ENCODE results near the gene PTPRJ. TPM values are rescaled to one million over a fixed set of nuclear protein-coding genes. Genes with fewer than 3 reads are reported as not detected.

Gene PTPRJ
- total and polyA plus RNA-seq, 2 of the 4 experiments (the other 2 are of a cell fraction) = 5.6 to 14.9 TPM

GRCh38 chr11:48098024-48098423 lies 117.7 kb downstream of the PTPRJ start:
- H3K27ac ChIP-seq (ENCODE audit: insufficient read depth, low read length) = no peak overlapping the region
- no peak overlapping the region for H3K4ac ChIP-seq (ENCODE audit: low read depth, low read length)
- H2BK5ac ChIP-seq (ENCODE audit: low read depth, low read length, poor library complexity, severe bottlenecking) = no peak overlapping the region
- H3K23ac ChIP-seq (ENCODE audit: low read depth, low read length) = no peak overlapping the region
- dilution Hi-C loops (cut with HindIII; ENCODE audit: low sequenced_read_pairs, unreplicated experiment) = no loop called here
- no peak overlapping the region for H2BK15ac ChIP-seq (ENCODE audit: low read depth, low read length)
- H3K36me3 ChIP-seq (ENCODE audit: control insufficient read depth, insufficient read depth, low read length) = no peaks in the 10 kb centered on the region
- no peak overlapping the region for H3K18ac ChIP-seq (ENCODE audit: low read depth, low read length)
- peaks cover 24% of the 10 kb centered on the region for H3K9me1 ChIP-seq (ENCODE audit: insufficient read depth, low read length)
- TF ChIP-seq SMC3 (IDR thresholded peaks at IDR 0.05; ENCODE audit: low read depth, low read length) (no peak), MAFK (IDR thresholded peaks at IDR 0.05; ENCODE audit: low read depth, low read length) (peak; percentile 95), FOS (IDR thresholded peaks at IDR 0.05; ENCODE audit: low read depth, low read length) (no peak)
- no peaks in the 10 kb centered on the region for H3K9me3 ChIP-seq (ENCODE audit: control insufficient read depth, insufficient read depth, low read length)
- H2AFZ ChIP-seq (replicated peaks; ENCODE audit: low read length, poor library complexity) = no peak overlapping the region
- intact Hi-C loops (cut with micrococcal nuclease) = no loop called here
- no peak overlapping the region for H4K91ac ChIP-seq (ENCODE audit: insufficient read depth, low read depth, low read length)
- no peak overlapping the region for H2BK20ac ChIP-seq (ENCODE audit: low read depth, low read length)
- no peak overlapping the region for H3K9ac ChIP-seq (ENCODE audit: low read depth, low read length)
- H2AK9ac ChIP-seq (replicated peaks; ENCODE audit: low read depth, low read length, poor library complexity) = no peak overlapping the region
- in situ Hi-C loops (cut with MboI; ENCODE audit: low sequenced_read_pairs) = no loop called here
- H3K14ac ChIP-seq (replicated peaks; ENCODE audit: low read depth, low read length) = no peak overlapping the region
- DNase-seq (no peak), ATAC-seq (ENCODE audit: low read depth) (no peak)
- no peaks in the 10 kb centered on the region for H3K27me3 ChIP-seq (ENCODE audit: control insufficient read depth, insufficient read depth, low read length)
- POLR2A ChIA-PET (ENCODE audit: unreplicated experiment) = no interaction called here
- H4K20me1 ChIP-seq (ENCODE audit: insufficient read depth, low read length) = peaks cover 33% of the 10 kb centered on the region
- H3K4me2 ChIP-seq (ENCODE audit: low read depth, low read length) = no peak overlapping the region
- no peak overlapping the region for H2AK5ac ChIP-seq (ENCODE audit: low read depth, low read length)
- no peak overlapping the region for H4K8ac ChIP-seq (ENCODE audit: low read depth in 2 of 2, low read length in 2 of 2)
- WGBS, 2 experiments (ENCODE audit: extremely low coverage in 2 of 2, insufficient read length in 1 of 2) = no CpG with 5 or more reads among the region's 6 CpGs
- no peak overlapping the region for H3K4me3 ChIP-seq (ENCODE audit: insufficient read depth, low read depth, low read length)
- H3K56ac ChIP-seq (ENCODE audit: extremely low read depth, insufficient read depth, low read length) = no peak overlapping the region
- H3K4me1 ChIP-seq (ENCODE audit: control insufficient read depth, insufficient read depth, low read length) = peaks cover 4% of the 10 kb centered on the region
- no peak overlapping the region for H2BK120ac ChIP-seq (ENCODE audit: low read depth, low read length)
- peaks cover 37 to 70% of the 10 kb centered on the region in 2 experiments for H3K79me1 ChIP-seq (ENCODE audit: low read depth in 1 of 2, low read length in 2 of 2)
- no TSS peak for BruUV-seq (replicated peaks)
- CTCF ChIA-PET = interaction anchor here (1.8 kb wide), 1 partner anchor 11 kb away, joined by 4 read pairs; no protein-coding TSS in a partner anchor
- no peak overlapping the region for H4K5ac ChIP-seq (ENCODE audit: low read depth, low read length)
